BE2C (cell line): ENCODE measurements around the gene CISD3.

Source experiments
- DNase-seq: peaks from one replicate; pipeline ENCODE4 v3.0.0-alpha.2; 2020
- H3K27me3 ChIP-seq: fragments of 250-450 bp; sonication (Bioruptor Pico); 2 replicates; pipeline ENCODE4 v1.5.1; 2020; ENCODE audit warnings: mild to moderate bottlenecking
- H3K36me3 ChIP-seq: fragments of 250-450 bp; sonication (Bioruptor Pico); 2 replicates; pipeline ENCODE4 v1.5.1; 2020; ENCODE audit warnings: mild to moderate bottlenecking
- H3K4me1 ChIP-seq: fragments of 250-450 bp; sonication (Bioruptor Pico); 2 replicates; pipeline ENCODE4 v1.5.1; 2020
- H3K4me3 ChIP-seq: 2 replicates; pipeline ENCODE4 v1.5.1; 2011; ENCODE audit warnings: low read depth, low read length
- H3K9me3 ChIP-seq: fragments of 250-450 bp; sonication (Bioruptor Pico); 2 replicates; pipeline ENCODE4 v1.5.1; 2020
- CTCF ChIP-seq: IDR thresholded peaks from 2 replicates; pipeline ENCODE4 v1.5.1; 2012; ENCODE audit warnings: mild to moderate bottlenecking, low read depth, low read length

The CISD3 gene

GRCh38 chr17:38773258-38773657, 43.1 kb downstream of the CISD3 start:
- no peaks in the 10 kb centered on the region for H3K9me3 ChIP-seq
- no peaks in the 10 kb centered on the region for H3K27me3 ChIP-seq
- H3K36me3 ChIP-seq: peaks cover 77% of the 10 kb centered on the region

GRCh38 chr17:38777641-38778250, 47.6 kb downstream of the CISD3 start:
- Histone ChIP-seq H3K9me3 (no peaks in the 10 kb centered on the region), H3K27me3 (no peaks in the 10 kb centered on the region), H3K36me3 (peaks cover 81% of the 10 kb centered on the region), H3K4me1 (no peaks in the 10 kb centered on the region), H3K4me3 (no peak overlapping the region)
- no peak for TF ChIP-seq CTCF
- no peak for DNase-seq

More at GRCh38 chr17:38773258-38773657, 43.1 kb downstream of the CISD3 start:
- no peak overlapping the region for H3K4me3 ChIP-seq
- no peaks in the 10 kb centered on the region for H3K4me1 ChIP-seq
- no peak for TF ChIP-seq CTCF
- no peak for DNase-seq

GRCh38 chr17:38779965-38780752, 50.0 kb downstream of the CISD3 start:
- Histone ChIP-seq H3K4me3 (no peak overlapping the region), H3K27me3 (no peaks in the 10 kb centered on the region), H3K9me3 (no peaks in the 10 kb centered on the region), H3K4me1 (no peaks in the 10 kb centered on the region), H3K36me3 (peaks cover 84% of the 10 kb centered on the region)
- no peak for DNase-seq
- no peak for TF ChIP-seq CTCF

DNA sequence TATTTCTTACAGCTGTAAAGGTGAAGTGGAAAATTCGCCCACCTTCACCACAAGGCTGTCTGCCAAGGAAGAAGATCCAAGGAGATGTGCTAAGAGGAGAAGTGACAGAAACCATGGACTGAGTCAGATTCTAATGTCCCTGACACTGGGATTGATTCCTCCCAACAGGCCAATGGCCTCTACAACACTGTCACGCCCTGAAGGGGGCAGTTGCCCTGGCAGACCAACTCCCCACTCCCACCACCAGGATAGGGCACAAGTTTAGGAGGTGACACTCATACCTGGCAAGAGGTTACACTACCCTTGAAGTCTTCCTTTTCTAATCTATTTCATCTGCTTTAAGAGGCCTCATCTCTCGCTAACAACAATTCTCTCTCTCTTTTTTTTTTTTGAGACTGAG, 53.1 kb downstream of the CISD3 start:
- H3K4me3 ChIP-seq: no peak overlapping the region
- H3K27me3 ChIP-seq: no peaks in the 10 kb centered on the region
- no peak; the same call in 1 of the 2 replicates for TF ChIP-seq CTCF
- DNase-seq: no peak
- H3K4me1 ChIP-seq: no peaks in the 10 kb centered on the region
- peaks cover 76% of the 10 kb centered on the region for H3K36me3 ChIP-seq
- H3K9me3 ChIP-seq: no peaks in the 10 kb centered on the region
